T-helper 22 cell (primary cell): ENCODE results near the gene CPED1.
"Not testable (repeated sequence)": the region's sequence is repeated elsewhere in the genome, so short reads cannot be mapped to it uniquely, and the experiment has no call there.

Experiments
- DNase-seq: peaks from one replicate; pipeline ENCODE4 v3.0.0-alpha.2; 2020; ENCODE audit warnings: low read depth

CPED1 gene

GRCh38 chr7:121252523-121253235 is 264.2 kb downstream of the CPED1 start:
- DNase-seq = not testable (repeated sequence)

GRCh38 chr7:121259826-121260225 is 271.3 kb downstream of the CPED1 start:
- DNase-seq = no peak

- no peak for DNase-seq
Measured at GRCh38 chr7:121261207-121261884, 272.8 kb downstream of the CPED1 start.

- no peak for DNase-seq
Measured at GRCh38 chr7:121262221-121262620, 273.7 kb downstream of the CPED1 start.

- no peak for DNase-seq
Measured at GRCh38 chr7:121262969-121263368, 274.5 kb downstream of the CPED1 start.

- DNase-seq = no peak
Measured at GRCh38 chr7:121266307-121266894, 277.9 kb downstream of the CPED1 start.

GRCh38 chr7:121267612-121268011 is 279.1 kb downstream of the CPED1 start:
- DNase-seq = no peak

- DNase-seq = no peak
Measured at GRCh38 chr7:121269798-121270197, 281.3 kb downstream of the CPED1 start.

GRCh38 chr7:121271098-121271497 is 282.6 kb downstream of the CPED1 start:
- no peak for DNase-seq

- no peak for DNase-seq
Measured at GRCh38 chr7:121271916-121272315, 283.4 kb downstream of the CPED1 start.

GRCh38 chr7:121272676-121273075 is 284.2 kb downstream of the CPED1 start:
- DNase-seq = no peak

GRCh38 chr7:121273467-121274167 is 285.1 kb downstream of the CPED1 start:
- DNase-seq = no peak

- DNase-seq = no peak
Measured at GRCh38 chr7:121274467-121274866, 286.0 kb downstream of the CPED1 start.

GRCh38 chr7:121275204-121275603 is 286.7 kb downstream of the CPED1 start:
- DNase-seq = no peak

GRCh38 chr7:121276313-121276712 is 287.8 kb downstream of the CPED1 start:
- DNase-seq = no peak

- DNase-seq = no peak
Measured at GRCh38 chr7:121278120-121279021, 289.9 kb downstream of the CPED1 start.

- no peak for DNase-seq
Measured at GRCh38 chr7:121279060-121279620, 290.6 kb downstream of the CPED1 start.

GRCh38 chr7:121279822-121280221 is 291.3 kb downstream of the CPED1 start:
- no peak for DNase-seq

- DNase-seq = no peak
Measured at GRCh38 chr7:121280656-121281055, 292.1 kb downstream of the CPED1 start.

- DNase-seq = no peak
Measured at GRCh38 chr7:121282129-121282528, 293.6 kb downstream of the CPED1 start.

GRCh38 chr7:121285066-121285667 is 296.7 kb downstream of the CPED1 start:
- no peak for DNase-seq
